IPS DF 6.9 (cell line): ENCODE data around the gene SYTL2.

Experiments
- DNase-seq: peaks from one replicate; pipeline ENCODE4 v3.0.0-alpha.2; 2013; ENCODE audit warnings: low read depth, low spot score
- H3K27ac ChIP-seq: one replicate; pipeline ENCODE4 v1.5.1; 2013; ENCODE audit warnings: low read length, control low read depth
- H3K27me3 ChIP-seq: 2 replicates; pipeline ENCODE4 v1.6.1; 2013; ENCODE audit warnings: mild to moderate bottlenecking, low read length; ENCODE audit not compliant: control insufficient read depth, insufficient read depth
- H3K36me3 ChIP-seq: 2 replicates; pipeline ENCODE4 v1.6.1; 2013; ENCODE audit warnings: low read length; ENCODE audit not compliant: control insufficient read depth, insufficient read depth
- H3K4me1 ChIP-seq: 2 replicates; pipeline ENCODE4 v1.6.1; 2013; ENCODE audit warnings: low read length; ENCODE audit not compliant: control insufficient read depth, insufficient read depth
- H3K4me3 ChIP-seq: 2 replicates; pipeline ENCODE4 v1.5.1; 2013; ENCODE audit warnings: mild to moderate bottlenecking, low read length
- H3K9me3 ChIP-seq: 2 replicates; pipeline ENCODE4 v1.6.1; 2013; ENCODE audit warnings: low read length, inconsistent platforms; ENCODE audit not compliant: control insufficient read depth, insufficient read depth
- WGBS: extraction: QIAGEN DNeasy Blood & Tissue Kit; methylation state at CpG from one replicate; pipeline ENCODE4 v1.1.7; 2013; ENCODE audit warnings: mixed read lengths, missing lambda C conversion rate; ENCODE audit not compliant: insufficient read length, insufficient coverage; 5-methylcytosine and 5-hydroxymethylcytosine counted together

Gene SYTL2

DNA sequence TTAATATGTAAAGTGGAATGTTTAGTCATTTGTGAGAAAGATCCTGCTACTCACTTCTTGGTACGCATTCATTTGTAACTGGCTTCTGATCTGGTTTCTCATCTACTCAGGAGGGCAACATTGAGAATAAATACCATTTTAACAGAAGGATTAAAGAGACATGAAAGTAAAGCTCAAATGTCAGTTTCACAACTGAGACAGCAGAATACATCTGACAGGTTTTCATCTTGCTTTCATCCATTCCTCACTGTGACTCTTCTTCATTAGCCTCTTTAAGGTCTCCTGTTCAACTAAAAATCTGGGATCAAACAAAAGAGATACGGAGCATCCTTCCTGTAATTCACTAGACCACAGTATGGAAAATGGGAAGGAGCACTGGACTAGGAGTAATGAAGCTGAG lies 93.5 kb downstream of the SYTL2 start:
- H3K27me3 ChIP-seq = no peaks in the 10 kb centered on the region
- DNase-seq = no peak
- H3K36me3 ChIP-seq = no peaks in the 10 kb centered on the region
- H3K4me3 ChIP-seq = no peak overlapping the region
- H3K9me3 ChIP-seq = no peaks in the 10 kb centered on the region
- H3K4me1 ChIP-seq = peaks cover 5% of the 10 kb centered on the region; the same call in 1 of the 2 replicates
- H3K27ac ChIP-seq = no peak overlapping the region
- no CpG with 5 or more reads among the region's 2 CpGs for WGBS

DNA sequence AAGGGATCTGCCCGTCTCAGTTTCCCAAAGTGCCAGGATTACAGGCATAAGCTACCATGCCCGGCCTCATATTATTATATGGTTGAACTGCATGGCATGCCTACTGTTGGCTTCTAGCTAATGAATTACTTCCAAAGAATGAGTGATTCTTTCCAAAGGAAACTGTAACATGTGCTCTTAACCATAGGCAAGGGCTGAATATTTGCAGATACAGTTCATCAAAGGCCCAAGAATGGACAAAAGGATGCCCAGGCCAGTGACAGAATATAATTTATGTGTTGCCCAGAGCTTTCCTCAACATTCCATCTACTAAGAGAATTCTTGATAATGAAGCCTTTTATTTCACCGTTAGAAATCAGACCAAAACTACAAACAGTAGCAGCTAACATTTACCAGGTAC lies 98.0 kb downstream of the SYTL2 start:
- Histone ChIP-seq H3K4me1 (peaks cover 1% of the 10 kb centered on the region; the same call in 1 of the 2 replicates), H3K27me3 (no peaks in the 10 kb centered on the region), H3K9me3 (no peaks in the 10 kb centered on the region), H3K4me3 (no peak overlapping the region), H3K27ac (no peak overlapping the region), H3K36me3 (no peaks in the 10 kb centered on the region)
- no peak for DNase-seq
- WGBS = no CpG with 5 or more reads among the region's 3 CpGs

- H3K27ac ChIP-seq = no peak overlapping the region
Observed at GRCh38 chr11:85710917-85711316, 100.0 kb downstream of the SYTL2 start.

GRCh38 chr11:85709941-85710702 lies 100.8 kb downstream of the SYTL2 start:
- WGBS = no CpG with 5 or more reads among the region's 5 CpGs
- no peaks in the 10 kb centered on the region for H3K4me1 ChIP-seq
- DNase-seq = no peak

More at GRCh38 chr11:85710917-85711316, 100.0 kb downstream of the SYTL2 start:
- no peaks in the 10 kb centered on the region for H3K36me3 ChIP-seq
- H3K4me3 ChIP-seq = no peak overlapping the region
- no peaks in the 10 kb centered on the region for H3K4me1 ChIP-seq
- DNase-seq = no peak
- H3K27me3 ChIP-seq = no peaks in the 10 kb centered on the region
- WGBS = no CpG with 5 or more reads among the region's 5 CpGs
- no peaks in the 10 kb centered on the region for H3K9me3 ChIP-seq

DNA sequence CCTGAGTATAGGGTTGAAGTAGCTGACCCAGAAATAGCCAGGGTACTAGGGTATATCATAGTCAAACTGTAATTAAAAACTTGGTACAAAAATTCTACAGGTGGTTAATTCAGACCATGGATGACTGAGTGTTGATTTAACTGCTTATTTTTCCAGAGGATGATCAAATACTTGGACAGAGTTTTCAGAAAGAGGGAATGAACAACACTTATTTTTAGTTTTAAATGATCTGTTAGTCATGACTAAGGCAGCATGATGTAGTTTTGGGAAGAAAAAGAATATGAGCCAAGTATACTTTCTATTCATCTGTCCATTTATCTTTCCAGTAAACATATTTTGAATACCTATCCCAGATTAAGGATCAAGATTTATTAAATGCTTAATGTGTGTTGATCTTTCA lies 105.1 kb downstream of the SYTL2 start:
- DNase-seq = no peak

More at GRCh38 chr11:85709941-85710702, 100.8 kb downstream of the SYTL2 start:
- no peaks in the 10 kb centered on the region for H3K27me3 ChIP-seq
- no peak overlapping the region for H3K27ac ChIP-seq
- no peaks in the 10 kb centered on the region for H3K36me3 ChIP-seq
- H3K9me3 ChIP-seq = no peaks in the 10 kb centered on the region
- H3K4me3 ChIP-seq = no peak overlapping the region

GRCh38 chr11:85704967-85705366 lies 106.0 kb downstream of the SYTL2 start:
- Histone ChIP-seq H3K4me1 (no peaks in the 10 kb centered on the region), H3K36me3 (no peaks in the 10 kb centered on the region), H3K27me3 (no peaks in the 10 kb centered on the region), H3K27ac (no peak overlapping the region), H3K9me3 (no peaks in the 10 kb centered on the region), H3K4me3 (no peak overlapping the region)
- no peak for DNase-seq
- WGBS = no CpG with 5 or more reads among the region's 3 CpGs

More for the DNA sequence above, 105.1 kb downstream of the SYTL2 start:
- no peaks in the 10 kb centered on the region for H3K27me3 ChIP-seq
- no peaks in the 10 kb centered on the region for H3K4me1 ChIP-seq
- no peak overlapping the region for H3K4me3 ChIP-seq
- H3K36me3 ChIP-seq = no peaks in the 10 kb centered on the region
- H3K27ac ChIP-seq = no peak overlapping the region
- H3K9me3 ChIP-seq = no peaks in the 10 kb centered on the region

GRCh38 chr11:85699957-85700741 lies 110.8 kb downstream of the SYTL2 start:
- no peaks in the 10 kb centered on the region for H3K27me3 ChIP-seq
- H3K9me3 ChIP-seq = no peaks in the 10 kb centered on the region
- no peak overlapping the region for H3K4me3 ChIP-seq
- H3K27ac ChIP-seq = no peak overlapping the region
- no peaks in the 10 kb centered on the region for H3K4me1 ChIP-seq
- no CpG with 5 or more reads among the region's 2 CpGs for WGBS
- H3K36me3 ChIP-seq = no peaks in the 10 kb centered on the region
- DNase-seq = no peak

- no CpG with 5 or more reads among the region's 1 CpG for WGBS
- no peaks in the 10 kb centered on the region for H3K36me3 ChIP-seq
Observed at GRCh38 chr11:85698195-85698594, 112.7 kb downstream of the SYTL2 start.

DNA sequence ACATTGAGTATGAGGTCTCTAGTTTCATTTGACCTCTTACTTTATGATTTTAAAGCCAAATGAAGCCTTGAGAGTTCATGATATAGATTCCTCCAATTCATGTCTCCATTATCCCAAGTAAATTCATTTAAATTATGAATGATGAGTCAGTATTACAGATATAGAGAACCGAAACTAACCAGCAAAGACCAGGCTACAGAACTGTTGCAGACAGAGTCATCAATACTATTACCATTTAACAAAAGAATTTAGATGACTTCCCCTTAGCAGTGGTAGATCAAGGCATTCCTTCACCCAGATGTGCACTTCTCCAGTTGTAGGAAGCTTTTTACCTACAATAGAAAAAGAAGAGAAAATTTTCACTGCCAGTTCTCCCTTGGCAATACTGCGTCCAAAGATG lies 113.2 kb downstream of the SYTL2 start:
- no CpG with 5 or more reads among the region's 2 CpGs for WGBS
- H3K27me3 ChIP-seq = no peaks in the 10 kb centered on the region

More at GRCh38 chr11:85698195-85698594, 112.7 kb downstream of the SYTL2 start:
- DNase-seq = no peak
- Histone ChIP-seq H3K27me3 (no peaks in the 10 kb centered on the region), H3K27ac (no peak overlapping the region), H3K9me3 (no peaks in the 10 kb centered on the region), H3K4me1 (no peaks in the 10 kb centered on the region), H3K4me3 (no peak overlapping the region)

GRCh38 chr11:85695546-85695945 lies 115.4 kb downstream of the SYTL2 start:
- Histone ChIP-seq H3K4me1 (no peaks in the 10 kb centered on the region), H3K27me3 (no peaks in the 10 kb centered on the region), H3K9me3 (no peaks in the 10 kb centered on the region), H3K36me3 (no peaks in the 10 kb centered on the region), H3K4me3 (no peak overlapping the region), H3K27ac (no peak overlapping the region)
- DNase-seq = no peak

More for the DNA sequence above, 113.2 kb downstream of the SYTL2 start:
- H3K4me1 ChIP-seq = no peaks in the 10 kb centered on the region
- DNase-seq = no peak
- no peaks in the 10 kb centered on the region for H3K36me3 ChIP-seq
- no peaks in the 10 kb centered on the region for H3K9me3 ChIP-seq
- no peak overlapping the region for H3K27ac ChIP-seq
- H3K4me3 ChIP-seq = no peak overlapping the region
